Sigmoid colon (tissue), 7 donors: ENCODE data around the gene MBLAC1. TPM values are rescaled to one million over a fixed set of nuclear protein-coding genes. Genes with fewer than 3 reads are reported as not detected.

Experiments
- DNase-seq: peaks from one replicate; pipeline ENCODE4 v3.0.0-alpha.2; 2019
- H3K27ac ChIP-seq, 4 donors: fragments of 200-600 bp; sonication (generic); one replicate each; pipeline ENCODE4 v1.5.1; 2016 to 2019; ENCODE audit warnings: mild to moderate bottlenecking in 1 of 4
- H3K27me3 ChIP-seq, 3 donors: fragments of 200-600 bp; sonication (generic); one replicate each; pipeline ENCODE4 v1.5.1; 2019; ENCODE audit warnings: mild to moderate bottlenecking in 1 of 3
- H3K36me3 ChIP-seq, 4 donors: fragments of 200-600 bp; sonication (generic); one replicate each; pipeline ENCODE4 v1.5.1; 2016 to 2019
- H3K4me1 ChIP-seq, 4 donors: fragments of 200-600 bp; sonication (generic); one replicate each; pipeline ENCODE4 v1.5.1; 2017 to 2019
- H3K4me3 ChIP-seq, 4 donors: fragments of 200-600 bp; sonication (generic); one replicate each; pipeline ENCODE4 v1.5.1; 2017 to 2019; ENCODE audit warnings: mild to moderate bottlenecking in 2 of 4, moderate library complexity in 1 of 4
- H3K9me3 ChIP-seq, 4 donors: fragments of 200-600 bp in 3 of 4; sonication (generic) in 3 of 4; one replicate each; pipeline versions ENCODE4 v1.5.1 to v1.6.1; 2013 to 2019
- EP300 ChIP-seq, 4 donors: sonication (generic); formaldehyde crosslinking; IDR thresholded peaks; one replicate each; pipeline ENCODE4 v1.6.1; 2017; ENCODE audit warnings: antibody characterized with exemption in 4 of 4
- POLR2A ChIP-seq, 2 donors: fragments of 450-650 bp; IDR thresholded peaks; one replicate each; pipeline ENCODE4 v1.6.1; 2016; ENCODE audit warnings: antibody characterized with exemption in 2 of 2, mild to moderate bottlenecking in 2 of 2, moderate library complexity in 2 of 2
- POLR2AphosphoS5 ChIP-seq, 4 donors: sonication (generic); formaldehyde crosslinking; IDR thresholded peaks; one replicate each; pipeline ENCODE4 v1.6.1; 2017; ENCODE audit warnings: antibody characterized with exemption in 4 of 4
- WGBS, 2 donors: extraction: QIAGEN DNeasy Blood & Tissue Kit; methylation state at CpG; one replicate each; pipeline ENCODE4 v1.1.7; 2013; 5-methylcytosine and 5-hydroxymethylcytosine counted together
- intact Hi-C: fragments of 100-400 bp; cut with DNase I; formaldehyde crosslinking; loops from one replicate; pipeline ENCODE4 v1.15.1; 2023
- polyA plus RNA-seq, 3 donors: library from polyadenylated mRNA; stranded (reverse); fragments of 200-250 nt; gene quantifications; one replicate each; pipeline ENCODE4 v1.2.3, GENCODE V29; 2013
- total RNA-seq, 4 donors: library from RNA; depleted of rRNA; stranded (reverse); fragments of >200 nt; gene quantifications; one replicate each; pipeline ENCODE4 v1.1.0, GENCODE V29; 2016
- TF ChIP-seq, protein P1 (sequence below), 4 experiments: fragments of 450-650 bp in 3 of 4; fragments of 200-600 bp in 1 of 4; IDR thresholded peaks; one replicate each; pipeline ENCODE4 v1.5.1; 2016 to 2019; ENCODE audit warnings: antibody characterized with exemption in 4 of 4, mild to moderate bottlenecking in 3 of 4, moderate library complexity in 2 of 4
- donor health status: healthy with polysubstance abuse.
- donor health status: Bipolar disorder and iron deficiency.
- donor health status: healthy.

MBLAC1 gene
- total and polyA plus RNA-seq, 7 donors: 1.6 to 5.8 (median 2.9) TPM

DNA sequence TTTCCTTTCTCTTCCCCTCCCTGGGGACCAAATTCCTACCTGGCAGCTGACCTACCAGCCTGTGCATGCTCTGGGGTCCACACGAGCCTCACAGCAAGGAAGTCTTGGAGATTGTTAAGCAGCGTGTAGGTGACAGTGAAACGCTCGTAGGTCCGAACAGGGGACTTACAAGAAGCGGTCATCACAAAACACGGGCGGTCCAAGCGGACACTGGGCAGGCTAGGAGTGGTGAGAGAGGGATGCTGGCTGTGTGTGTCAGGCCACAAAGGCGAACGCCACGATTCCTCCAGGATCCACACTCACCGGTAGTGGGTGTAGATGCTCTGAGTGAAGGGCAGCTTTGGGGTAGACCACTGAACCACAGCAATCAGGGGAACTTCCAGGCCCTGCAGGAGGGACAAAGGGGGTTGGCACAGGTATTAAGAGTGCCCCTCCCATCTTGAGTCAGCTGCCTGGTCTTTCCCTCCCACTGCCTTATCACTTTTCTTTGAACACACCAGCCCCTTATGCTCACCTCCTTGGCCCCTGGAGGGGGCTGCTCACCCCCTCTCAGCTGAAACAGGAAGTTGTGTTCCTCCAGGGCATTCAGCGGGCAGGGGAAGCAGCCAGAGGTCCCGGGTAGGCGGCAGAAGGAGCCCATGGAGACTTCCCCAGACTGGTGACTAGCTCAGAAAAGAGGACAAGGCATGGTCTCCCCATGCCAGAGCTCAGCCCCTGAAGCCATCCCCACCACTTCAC lies 29.7 kb downstream of the MBLAC1 start:
- TF ChIP-seq EP300 (IDR thresholded peaks at IDR 0.05): no peak
- no peak for TF ChIP-seq POLR2A (IDR thresholded peaks at IDR 0.05)
- no peak for TF ChIP-seq POLR2AphosphoS5 (IDR thresholded peaks at IDR 0.05)
- TF ChIP-seq, protein P1, sequence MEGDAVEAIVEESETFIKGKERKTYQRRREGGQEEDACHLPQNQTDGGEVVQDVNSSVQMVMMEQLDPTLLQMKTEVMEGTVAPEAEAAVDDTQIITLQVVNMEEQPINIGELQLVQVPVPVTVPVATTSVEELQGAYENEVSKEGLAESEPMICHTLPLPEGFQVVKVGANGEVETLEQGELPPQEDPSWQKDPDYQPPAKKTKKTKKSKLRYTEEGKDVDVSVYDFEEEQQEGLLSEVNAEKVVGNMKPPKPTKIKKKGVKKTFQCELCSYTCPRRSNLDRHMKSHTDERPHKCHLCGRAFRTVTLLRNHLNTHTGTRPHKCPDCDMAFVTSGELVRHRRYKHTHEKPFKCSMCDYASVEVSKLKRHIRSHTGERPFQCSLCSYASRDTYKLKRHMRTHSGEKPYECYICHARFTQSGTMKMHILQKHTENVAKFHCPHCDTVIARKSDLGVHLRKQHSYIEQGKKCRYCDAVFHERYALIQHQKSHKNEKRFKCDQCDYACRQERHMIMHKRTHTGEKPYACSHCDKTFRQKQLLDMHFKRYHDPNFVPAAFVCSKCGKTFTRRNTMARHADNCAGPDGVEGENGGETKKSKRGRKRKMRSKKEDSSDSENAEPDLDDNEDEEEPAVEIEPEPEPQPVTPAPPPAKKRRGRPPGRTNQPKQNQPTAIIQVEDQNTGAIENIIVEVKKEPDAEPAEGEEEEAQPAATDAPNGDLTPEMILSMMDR (IDR thresholded peaks at IDR 0.05): no peak
- no peak overlapping the region for H3K4me3 ChIP-seq
- no peak for DNase-seq
- H3K27me3 ChIP-seq: no peaks in the 10 kb centered on the region
- 77 to 86% methylated on average over 16 of the region's 16 CpGs for WGBS, 2 donors
- no peaks in the 10 kb centered on the region for H3K9me3 ChIP-seq
- H3K27ac ChIP-seq: no peak overlapping the region
- intact Hi-C loops: no loop called here
- H3K36me3 ChIP-seq: peaks cover 0 to 43% (median 22%) of the 10 kb centered on the region in 4 donors
- peaks cover 0 to 28% (median 16%) of the 10 kb centered on the region in 4 donors for H3K4me1 ChIP-seq

DNA sequence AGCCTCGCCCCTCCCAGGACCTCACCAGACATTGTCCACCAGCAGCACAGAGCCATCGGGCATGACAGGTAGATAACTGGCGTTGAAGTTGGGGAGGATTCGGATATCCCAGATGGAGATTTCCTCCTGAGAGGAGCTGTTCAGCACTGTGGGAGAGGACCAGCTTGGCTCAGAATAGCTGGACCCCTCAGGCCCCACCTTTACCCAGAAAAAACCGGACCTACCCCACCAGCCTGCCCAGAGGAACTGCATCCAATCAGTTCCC lies 30.2 kb downstream of the MBLAC1 start:
- H3K4me1 ChIP-seq: peaks cover 0 to 28% (median 16%) of the 10 kb centered on the region in 4 donors
- TF ChIP-seq POLR2AphosphoS5 (IDR thresholded peaks at IDR 0.05) (no peak), EP300 (IDR thresholded peaks at IDR 0.05) (no peak), POLR2A (IDR thresholded peaks at IDR 0.05) (no peak)
- TF ChIP-seq, protein P1 (IDR thresholded peaks at IDR 0.05): no peak
- peak overlapping the region in 3 of 4 donors; percentile 85 for H3K27ac ChIP-seq
- no peak overlapping the region for H3K4me3 ChIP-seq
- no peak for DNase-seq
- WGBS, 2 donors: 76 to 81% methylated on average over 5 of the region's 5 CpGs
- no peaks in the 10 kb centered on the region for H3K9me3 ChIP-seq
- H3K27me3 ChIP-seq: no peaks in the 10 kb centered on the region
- peaks cover 0 to 39% (median 22%) of the 10 kb centered on the region in 4 donors for H3K36me3 ChIP-seq
- intact Hi-C loops: no loop called here

DNA sequence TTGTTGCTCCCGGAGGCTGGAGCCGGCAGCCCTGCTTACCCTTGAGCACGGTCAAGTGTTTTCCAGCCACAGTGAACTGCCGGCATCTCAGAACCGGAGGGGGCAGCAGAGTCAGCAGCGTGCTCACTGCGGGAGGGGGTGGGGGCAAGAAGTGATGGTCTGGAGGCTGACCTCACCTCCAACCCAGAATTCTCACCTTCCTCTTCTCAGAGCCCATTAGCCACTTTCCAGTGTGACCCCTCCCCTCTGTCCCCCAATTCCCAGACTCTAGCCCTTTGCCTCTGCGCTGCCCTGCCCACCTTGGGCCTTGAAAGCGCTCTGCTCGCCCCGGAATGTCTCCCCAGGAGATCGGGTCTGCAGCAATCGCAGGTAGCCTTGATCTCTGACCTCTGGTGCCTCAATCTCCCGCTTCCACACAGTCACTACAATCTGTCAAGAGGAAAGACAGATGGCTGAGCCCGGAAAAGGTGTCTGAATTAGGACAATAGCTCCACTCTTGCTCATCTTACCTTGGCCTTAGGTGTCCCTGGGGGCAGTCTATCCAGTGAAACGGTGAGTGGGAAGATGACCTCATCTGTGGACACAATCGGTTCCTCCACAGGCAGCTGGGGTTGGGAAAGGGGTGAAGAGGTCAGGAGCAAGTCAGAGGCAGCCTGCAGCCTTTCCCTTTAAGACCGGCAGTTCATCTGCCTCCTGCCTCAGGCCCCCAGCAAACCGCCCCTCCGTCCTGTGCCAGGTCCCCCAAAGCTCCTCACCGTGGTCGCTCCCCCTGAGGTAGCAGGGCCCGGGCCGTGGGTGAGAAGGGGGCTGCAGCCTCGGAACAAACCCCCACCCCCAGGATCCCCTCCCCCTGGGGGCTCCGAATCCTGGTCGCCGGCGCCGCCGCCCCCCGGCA lies 30.8 kb downstream of the MBLAC1 start:
- peak overlapping the region; percentile 83 to 85 (median 85) for H3K27ac ChIP-seq
- H3K9me3 ChIP-seq: no peaks in the 10 kb centered on the region
- peak; percentile 74 for DNase-seq
- 21 to 30% methylated on average over 32 of the region's 32 CpGs for WGBS, 2 donors
- TF ChIP-seq POLR2AphosphoS5 (IDR thresholded peaks at IDR 0.05): peak in 1 of 4 donors; percentile 23
- TF ChIP-seq, protein P1 (IDR thresholded peaks at IDR 0.05): no peak
- H3K4me1 ChIP-seq: peaks cover 0 to 28% (median 16%) of the 10 kb centered on the region in 4 donors
- H3K27me3 ChIP-seq: no peaks in the 10 kb centered on the region
- intact Hi-C loops: no loop called here
- peak overlapping the region; percentile 71 to 96 (median 80) for H3K4me3 ChIP-seq
- peaks cover 0 to 39% (median 22%) of the 10 kb centered on the region in 4 donors for H3K36me3 ChIP-seq

DNA sequence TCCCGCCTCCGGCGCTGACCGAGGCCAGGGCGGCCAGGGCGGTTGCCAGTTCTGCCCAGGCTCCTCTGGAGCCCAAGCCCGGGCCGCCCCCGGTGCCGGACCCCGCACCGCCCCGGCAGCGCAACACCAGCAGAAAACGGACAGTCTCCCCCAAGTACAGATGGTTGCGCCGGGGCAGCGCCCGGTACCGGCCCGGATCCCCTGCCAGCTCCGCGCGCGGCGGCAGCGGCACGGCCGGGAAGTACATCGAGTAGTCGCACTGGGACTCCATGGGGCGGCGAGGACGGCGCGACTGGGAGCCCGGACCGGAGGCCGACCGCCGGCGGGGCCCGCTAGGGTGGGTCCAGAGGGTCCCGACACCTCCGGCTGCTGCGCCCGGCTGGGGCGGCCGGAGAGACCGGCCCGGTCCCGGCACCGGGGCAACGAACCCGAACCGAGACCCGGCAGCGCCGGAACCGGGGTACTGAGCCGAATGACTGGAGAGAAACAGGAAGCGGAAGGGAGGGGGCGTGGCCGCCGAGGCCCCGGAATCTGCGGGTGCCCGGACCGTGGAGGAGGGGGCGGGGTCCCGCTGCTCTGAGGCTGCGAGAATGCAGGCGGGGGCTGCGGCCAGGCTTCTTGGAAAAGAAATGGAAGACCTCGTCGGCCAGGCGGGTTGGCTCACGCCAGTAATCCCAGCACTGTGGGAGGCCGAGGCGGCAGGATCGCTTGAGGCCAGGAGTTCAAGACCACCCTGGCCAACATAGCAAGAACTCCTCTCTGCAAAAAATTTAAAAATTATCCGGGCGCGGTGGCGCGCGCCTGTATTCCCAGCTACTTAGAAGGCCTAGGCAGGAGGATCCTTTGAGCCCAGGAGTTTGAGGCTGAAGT lies 31.7 kb downstream of the MBLAC1 start, which contains the start of gene TRAPPC14:
TRAPPC14 (minus strand) TSS at position 495 of the 870 bp plus-strand sequence; CDS start at position 271, 224 bp downstream.
- Histone ChIP-seq H3K4me3 (peak within 1 kb of the TSS; percentile 71 to 96 (median 80)), H3K36me3 (peaks cover 0 to 35% (median 18%) of the 10 kb centered on the region in 4 donors), H3K27me3 (no peaks in the 10 kb centered on the region), H3K27ac (peak within 1 kb of the TSS; percentile 83 to 85 (median 85)), H3K4me1 (peaks cover 0 to 28% (median 16%) of the 10 kb centered on the region in 4 donors), H3K9me3 (no peaks in the 10 kb centered on the region)
- peak; percentile 94 for DNase-seq
- TF ChIP-seq, protein P1 (IDR thresholded peaks at IDR 0.05): no peak
- TF ChIP-seq POLR2A (IDR thresholded peaks at IDR 0.05): peak; percentile 23 to 42
- no peak for TF ChIP-seq EP300 (IDR thresholded peaks at IDR 0.05)
- peak; percentile 49 to 80 (median 71) for TF ChIP-seq POLR2AphosphoS5 (IDR thresholded peaks at IDR 0.05)
- WGBS, 2 donors: 1% methylated on average over 87 of the region's 87 CpGs
- intact Hi-C loops: no loop called here
